WI38 (cell line): Measurements from ENCODE around the gene UGT1A10.

Source experiments
- H3K4me3 ChIP-seq: 2 replicates; pipeline ENCODE4 v1.5.1; 2011; ENCODE audit warnings: low read depth, mild to moderate bottlenecking, control low read depth, low read length
- CTCF ChIP-seq: IDR thresholded peaks from 2 replicates; pipeline ENCODE4 v1.5.1; 2012; ENCODE audit warnings: low read depth, mild to moderate bottlenecking, control low read depth, low read length

The UGT1A10 gene

GRCh38 chr2:233706720-233707119 is 70.5 kb downstream of the UGT1A10 start:
- TF ChIP-seq CTCF = no peak
- no peak overlapping the region for H3K4me3 ChIP-seq

GRCh38 chr2:233707940-233708644 is 71.8 kb downstream of the UGT1A10 start:
- H3K4me3 ChIP-seq = no peak overlapping the region
- TF ChIP-seq CTCF = no peak

GRCh38 chr2:233708942-233709341 is 72.7 kb downstream of the UGT1A10 start:
- H3K4me3 ChIP-seq = no peak overlapping the region

GRCh38 chr2:233711312-233712008 is 75.2 kb downstream of the UGT1A10 start:
- TF ChIP-seq CTCF = peak; percentile 89
- H3K4me3 ChIP-seq = no peak overlapping the region

More at GRCh38 chr2:233708942-233709341, 72.7 kb downstream of the UGT1A10 start:
- TF ChIP-seq CTCF = no peak

GRCh38 chr2:233712611-233713261 is 76.5 kb downstream of the UGT1A10 start, which contains the start of gene UGT1A5:
TSS of gene UGT1A5 (plus strand) at chr2:233712907. CDS start at chr2:233712992, 85 bp downstream.
- H3K4me3 ChIP-seq = no peak within 1 kb of the TSS
- no peak for TF ChIP-seq CTCF

GRCh38 chr2:233713262-233713615 is 77.0 kb downstream of the UGT1A10 start:
- no peak overlapping the region for H3K4me3 ChIP-seq
- TF ChIP-seq CTCF = no peak

- no peak overlapping the region for H3K4me3 ChIP-seq
- no peak for TF ChIP-seq CTCF
Observed at GRCh38 chr2:233714121-233714520, 77.9 kb downstream of the UGT1A10 start.
